Sigmoid colon (tissue), 4 donors: ENCODE data around the gene STK39.

Source experiments
- EP300 ChIP-seq, 4 donors: sonication (generic); formaldehyde crosslinking; IDR thresholded peaks; one replicate each; pipeline ENCODE4 v1.6.1; 2017; ENCODE audit warnings: antibody characterized with exemption in 4 of 4
- POLR2A ChIP-seq, 2 donors: fragments of 450-650 bp; IDR thresholded peaks; one replicate each; pipeline ENCODE4 v1.6.1; 2016; ENCODE audit warnings: antibody characterized with exemption in 2 of 2, mild to moderate bottlenecking in 2 of 2, moderate library complexity in 2 of 2
- POLR2AphosphoS5 ChIP-seq, 4 donors: sonication (generic); formaldehyde crosslinking; IDR thresholded peaks; one replicate each; pipeline ENCODE4 v1.6.1; 2017; ENCODE audit warnings: antibody characterized with exemption in 4 of 4
- TF ChIP-seq, protein P1 (sequence below), 4 experiments: fragments of 450-650 bp in 3 of 4; fragments of 200-600 bp in 1 of 4; IDR thresholded peaks; one replicate each; pipeline ENCODE4 v1.5.1; 2016 to 2019; ENCODE audit warnings: antibody characterized with exemption in 4 of 4, mild to moderate bottlenecking in 3 of 4, moderate library complexity in 2 of 4

DNA sequence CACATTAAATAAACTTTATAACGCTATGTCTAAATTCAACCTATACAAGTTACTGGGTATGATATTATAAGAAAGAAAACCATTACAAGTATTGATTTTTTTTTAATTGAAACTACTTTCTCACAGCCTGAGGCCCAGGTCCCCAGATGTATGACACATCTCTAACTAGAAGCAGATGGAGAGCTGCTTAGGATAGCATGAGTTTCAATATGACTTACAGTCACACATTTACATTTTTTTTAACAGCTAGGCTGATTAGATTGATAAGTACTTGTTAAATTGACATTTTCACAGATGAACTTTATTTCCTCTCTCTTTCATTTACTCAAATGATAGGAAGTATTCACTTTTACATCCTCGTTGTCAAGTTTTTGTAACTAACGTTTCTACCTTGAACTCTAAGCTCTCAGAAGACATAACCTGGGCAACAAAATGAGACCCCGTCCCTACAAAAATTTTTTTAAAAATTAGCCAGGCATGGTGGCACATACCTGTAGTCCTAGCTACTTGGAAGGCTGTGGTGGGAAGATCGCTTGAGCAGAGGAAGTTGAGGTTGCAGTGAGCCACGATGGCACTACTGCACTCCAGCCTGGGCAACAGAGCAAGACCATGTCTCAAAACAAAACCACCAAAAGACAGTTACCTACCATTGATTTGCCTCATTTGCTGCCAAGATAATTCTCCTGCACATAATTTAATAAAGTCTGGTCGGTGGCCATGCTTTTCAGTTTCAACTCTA is 52.4 kb downstream of the STK39 start:
- TF ChIP-seq, protein P1, sequence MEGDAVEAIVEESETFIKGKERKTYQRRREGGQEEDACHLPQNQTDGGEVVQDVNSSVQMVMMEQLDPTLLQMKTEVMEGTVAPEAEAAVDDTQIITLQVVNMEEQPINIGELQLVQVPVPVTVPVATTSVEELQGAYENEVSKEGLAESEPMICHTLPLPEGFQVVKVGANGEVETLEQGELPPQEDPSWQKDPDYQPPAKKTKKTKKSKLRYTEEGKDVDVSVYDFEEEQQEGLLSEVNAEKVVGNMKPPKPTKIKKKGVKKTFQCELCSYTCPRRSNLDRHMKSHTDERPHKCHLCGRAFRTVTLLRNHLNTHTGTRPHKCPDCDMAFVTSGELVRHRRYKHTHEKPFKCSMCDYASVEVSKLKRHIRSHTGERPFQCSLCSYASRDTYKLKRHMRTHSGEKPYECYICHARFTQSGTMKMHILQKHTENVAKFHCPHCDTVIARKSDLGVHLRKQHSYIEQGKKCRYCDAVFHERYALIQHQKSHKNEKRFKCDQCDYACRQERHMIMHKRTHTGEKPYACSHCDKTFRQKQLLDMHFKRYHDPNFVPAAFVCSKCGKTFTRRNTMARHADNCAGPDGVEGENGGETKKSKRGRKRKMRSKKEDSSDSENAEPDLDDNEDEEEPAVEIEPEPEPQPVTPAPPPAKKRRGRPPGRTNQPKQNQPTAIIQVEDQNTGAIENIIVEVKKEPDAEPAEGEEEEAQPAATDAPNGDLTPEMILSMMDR (IDR thresholded peaks at IDR 0.05) = no peak
- TF ChIP-seq POLR2A (IDR thresholded peaks at IDR 0.05) (no peak), POLR2AphosphoS5 (IDR thresholded peaks at IDR 0.05) (no peak), EP300 (IDR thresholded peaks at IDR 0.05) (no peak)
